Panc1 (cell line): Measurements from ENCODE around the gene DPH2. TPM values are rescaled to one million over a fixed set of nuclear protein-coding genes. Genes with fewer than 3 reads are reported as not detected.

ENCODE experiments used
- ATAC-seq: fragments of 200-7000 bp; cut with Tn5 transposase; 2 replicates; pipeline ENCODE4 v1.9.1; 2020; ENCODE audit warnings: mild to moderate bottlenecking, moderate library complexity
- BruUV-seq: library from RNA; stranded (reverse); fragments of 400-500 nt; replicated peaks from 2 replicates; lab custom pipeline; 2021; lab: Mats Ljungman, UMichigan
- CTCF ChIA-PET: fragments of 300-600 bp; sonication (Branson Sonifier 250); formaldehyde crosslinking; loops from one replicate; lab custom pipeline; 2022; ENCODE audit warnings: antibody characterized with exemption; lab: Charles Lee
- POLR2A ChIA-PET: fragments of 300-600 bp; sonication (Branson Sonifier 250); formaldehyde crosslinking; loops from one replicate; lab custom pipeline; 2022; ENCODE audit warnings: antibody characterized with exemption; lab: Charles Lee
- DNase-seq: peaks from one replicate; pipeline ENCODE4 v3.0.0-alpha.2; 2010; ENCODE audit warnings: low read depth, low spot score
- H3K27ac ChIP-seq: 2 replicates; pipeline ENCODE4 v1.5.1; 2011; ENCODE audit warnings: mild to moderate bottlenecking, low read length, inconsistent platforms
- H3K27me3 ChIP-seq: fragments of 200-500 bp; sonication (Bioruptor generic); 2 replicates; pipeline ENCODE4 v1.6.0; 2014; ENCODE audit warnings: low read length, inconsistent platforms; ENCODE audit not compliant: control insufficient read depth, insufficient read depth
- H3K36me3 ChIP-seq: fragments of 200-500 bp; sonication (Bioruptor generic); 2 replicates; pipeline ENCODE4 v1.5.1; 2014; ENCODE audit warnings: inconsistent platforms, mild to moderate bottlenecking, low read length, moderate library complexity; ENCODE audit not compliant: control insufficient read depth, insufficient read depth
- H3K4me1 ChIP-seq: 2 replicates; pipeline ENCODE4 v1.5.1; 2011; ENCODE audit warnings: inconsistent platforms, mild to moderate bottlenecking, low read length, moderate library complexity; ENCODE audit not compliant: control insufficient read depth, insufficient read depth
- H3K4me3 ChIP-seq, 2 experiments: 2 replicates each; pipeline ENCODE4 v1.5.1; 2011 to 2012; ENCODE audit warnings: low read depth in 2 of 2, low read length in 2 of 2, mild to moderate bottlenecking in 2 of 2, inconsistent platforms in 1 of 2, moderate library complexity in 1 of 2
- H3K9me3 ChIP-seq: fragments of 200-500 bp; sonication (Bioruptor generic); 2 replicates; pipeline ENCODE4 v1.5.1; 2014; ENCODE audit warnings: low read depth, mild to moderate bottlenecking, inconsistent platforms, low read length, moderate library complexity; ENCODE audit not compliant: control insufficient read depth, insufficient read depth
- CTCF ChIP-seq: fragments of 450-650 bp; IDR thresholded peaks from 2 replicates; pipeline ENCODE4 v1.5.1; 2017; ENCODE audit warnings: mild to moderate bottlenecking
- POLR2AphosphoS5 ChIP-seq: IDR thresholded peaks from 2 replicates; pipeline ENCODE4 v1.6.1; 2012; ENCODE audit warnings: mild to moderate bottlenecking, low read depth, low read length, moderate library complexity
- SIN3A ChIP-seq: IDR thresholded peaks from 2 replicates; pipeline ENCODE4 v1.6.1; 2012; ENCODE audit warnings: low read depth, mild to moderate bottlenecking, low read length, moderate library complexity, borderline replicate concordance; ENCODE audit not compliant: insufficient read depth
- TCF7L2 ChIP-seq: IDR thresholded peaks from 2 replicates; pipeline ENCODE4 v1.6.1; 2011; ENCODE audit warnings: mild to moderate bottlenecking, low read depth, low read length, inconsistent platforms
- in situ Hi-C: cut with HindIII; loops from 2 replicates; pipeline ENCODE4 v1.10.0; 2016; ENCODE audit warnings: low sequenced_read_pairs, low pct_unique_long_range_greater_than_20kb
- intact Hi-C: fragments of 100-400 bp; cut with micrococcal nuclease; formaldehyde crosslinking; loops from one replicate; pipeline ENCODE4 v1.10.0; 2022; ENCODE audit not compliant: unreplicated experiment
- total RNA-seq: library from RNA; stranded (reverse); gene quantifications from one replicate; pipeline ENCODE4 v1.2.1, GENCODE V29; 2021; ENCODE audit not compliant: unreplicated experiment
- TF ChIP-seq, protein P1 (sequence below), 2 experiments: IDR thresholded peaks; 2 replicates each; pipeline ENCODE4 v1.6.1; 2011 to 2012; ENCODE audit warnings: low read depth in 2 of 2, control low read depth in 1 of 2, low read length in 1 of 2, mild to moderate bottlenecking in 1 of 2, moderate library complexity in 1 of 2; ENCODE audit not compliant: insufficient read depth in 1 of 2

DPH2 gene
- total RNA-seq, 1 experiment from 2014 or later, result 76.0 TPM

GRCh38 chr1:43961692-43962091, 8.1 kb upstream of the DPH2 start:
- BruUV-seq, result no TSS peak
- ChIA-PET POLR2A (no interaction called here), CTCF (no interaction called here)
- no peaks in the 10 kb centered on the region for H3K4me1 ChIP-seq
- no peak overlapping the region for H3K4me3 ChIP-seq
- DNase-seq (no peak), ATAC-seq (no peak)
- H3K27ac ChIP-seq, result no peak overlapping the region
- intact Hi-C loops (no loop called here), in situ Hi-C loops (no loop called here)
- no peaks in the 10 kb centered on the region for H3K9me3 ChIP-seq
- no peaks in the 10 kb centered on the region for H3K27me3 ChIP-seq
- no peak for TF ChIP-seq TCF7L2
- TF ChIP-seq POLR2AphosphoS5, result no peak
- no peak for TF ChIP-seq CTCF
- TF ChIP-seq, protein P1, sequence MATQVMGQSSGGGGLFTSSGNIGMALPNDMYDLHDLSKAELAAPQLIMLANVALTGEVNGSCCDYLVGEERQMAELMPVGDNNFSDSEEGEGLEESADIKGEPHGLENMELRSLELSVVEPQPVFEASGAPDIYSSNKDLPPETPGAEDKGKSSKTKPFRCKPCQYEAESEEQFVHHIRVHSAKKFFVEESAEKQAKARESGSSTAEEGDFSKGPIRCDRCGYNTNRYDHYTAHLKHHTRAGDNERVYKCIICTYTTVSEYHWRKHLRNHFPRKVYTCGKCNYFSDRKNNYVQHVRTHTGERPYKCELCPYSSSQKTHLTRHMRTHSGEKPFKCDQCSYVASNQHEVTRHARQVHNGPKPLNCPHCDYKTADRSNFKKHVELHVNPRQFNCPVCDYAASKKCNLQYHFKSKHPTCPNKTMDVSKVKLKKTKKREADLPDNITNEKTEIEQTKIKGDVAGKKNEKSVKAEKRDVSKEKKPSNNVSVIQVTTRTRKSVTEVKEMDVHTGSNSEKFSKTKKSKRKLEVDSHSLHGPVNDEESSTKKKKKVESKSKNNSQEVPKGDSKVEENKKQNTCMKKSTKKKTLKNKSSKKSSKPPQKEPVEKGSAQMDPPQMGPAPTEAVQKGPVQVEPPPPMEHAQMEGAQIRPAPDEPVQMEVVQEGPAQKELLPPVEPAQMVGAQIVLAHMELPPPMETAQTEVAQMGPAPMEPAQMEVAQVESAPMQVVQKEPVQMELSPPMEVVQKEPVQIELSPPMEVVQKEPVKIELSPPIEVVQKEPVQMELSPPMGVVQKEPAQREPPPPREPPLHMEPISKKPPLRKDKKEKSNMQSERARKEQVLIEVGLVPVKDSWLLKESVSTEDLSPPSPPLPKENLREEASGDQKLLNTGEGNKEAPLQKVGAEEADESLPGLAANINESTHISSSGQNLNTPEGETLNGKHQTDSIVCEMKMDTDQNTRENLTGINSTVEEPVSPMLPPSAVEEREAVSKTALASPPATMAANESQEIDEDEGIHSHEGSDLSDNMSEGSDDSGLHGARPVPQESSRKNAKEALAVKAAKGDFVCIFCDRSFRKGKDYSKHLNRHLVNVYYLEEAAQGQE (IDR thresholded peaks at IDR 0.05; ENCODE audit: insufficient read depth in 1 of 2, low read depth in 2 of 2, low read length in 1 of 2), result no peak
- TF ChIP-seq SIN3A, result no peak
- peaks cover 3% of the 10 kb centered on the region for H3K36me3 ChIP-seq

DNA sequence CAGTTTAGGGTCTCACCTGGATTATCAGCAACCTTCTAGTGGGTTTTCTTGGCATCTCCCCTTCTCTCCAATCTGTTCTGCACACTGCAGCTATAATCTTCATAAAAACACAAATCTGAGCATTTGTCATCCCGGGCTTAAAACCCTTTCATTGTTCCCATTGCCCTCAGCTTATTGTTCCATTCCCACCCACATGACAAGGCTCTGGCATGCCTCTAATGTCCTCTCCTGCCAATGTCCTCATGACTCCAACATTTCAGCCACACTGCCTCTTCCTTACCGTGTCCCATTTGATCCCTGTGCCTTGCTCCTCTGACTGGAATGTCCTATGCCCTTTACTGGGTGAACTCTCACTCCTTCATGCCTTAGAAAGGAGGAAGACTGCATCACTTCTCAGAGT, 7.5 kb upstream of the DPH2 start:
- in situ Hi-C loops, result no loop called here
- no peak for TF ChIP-seq CTCF
- TF ChIP-seq, protein P1 (IDR thresholded peaks at IDR 0.05; ENCODE audit: insufficient read depth in 1 of 2, low read depth in 2 of 2, low read length in 1 of 2), result no peak
- no peak for TF ChIP-seq POLR2AphosphoS5
- no peak for TF ChIP-seq TCF7L2
- no peak for TF ChIP-seq SIN3A
- intact Hi-C loops, result no loop called here
- Histone ChIP-seq H3K9me3 (no peaks in the 10 kb centered on the region), H3K4me1 (no peaks in the 10 kb centered on the region), H3K4me3 (no peak overlapping the region), H3K36me3 (peaks cover 3% of the 10 kb centered on the region), H3K27ac (no peak overlapping the region), H3K27me3 (no peaks in the 10 kb centered on the region)
- POLR2A ChIA-PET, result no interaction called here
- DNase-seq (no peak), ATAC-seq (no peak)
- no TSS peak for BruUV-seq
- CTCF ChIA-PET, result no interaction called here
